ENCODE data around the gene SLC46A1. TPM values are rescaled to one million over a fixed set of nuclear protein-coding genes. Genes with fewer than 3 reads are reported as not detected.
A peak's percentile ranks its signal among the peaks of the same experiment; 100 is the strongest.

Gene SLC46A1
- total and polyA plus RNA-seq, 12 donors = 11.9 to 104 (median 46.3) TPM

GRCh38 chr17:28372945-28373274, 33.1 kb downstream of the SLC46A1 start:
- Histone ChIP-seq H3K9me3 (replicated peaks in 1 of 3) (no peaks in the 10 kb centered on the region), H3K27me3 (no peaks in the 10 kb centered on the region), H3K4me1 (replicated peaks in 1 of 2) (peaks cover 33 to 34% of the 10 kb centered on the region in 2 donors), H3K4me3 (peak overlapping the region in 1 of 4 donors; percentile 76), H3K36me3 (replicated peaks in 1 of 2) (no peaks in the 10 kb centered on the region), H3K27ac (no peak overlapping the region)
- no peak for DNase-seq
- TF ChIP-seq POLR2A (IDR thresholded peaks at IDR 0.05) (no peak), CTCF (IDR thresholded peaks at IDR 0.05) (no peak)
- WGBS, 4 donors = 89 to 97% (median 92%) methylated on average over 6 of the region's 6 CpGs
- intact Hi-C loops (cut with DNase I) = no loop called here

GRCh38 chr17:28372203-28372944, 33.6 kb downstream of the SLC46A1 start:
- peaks cover 33 to 34% of the 10 kb centered on the region in 2 donors for H3K4me1 ChIP-seq (replicated peaks in 1 of 2)
- intact Hi-C loops (cut with DNase I) = no loop called here
- H3K27ac ChIP-seq = peak overlapping the region in 4 of 5 donors; percentile 36 to 93 (median 85)
- TF ChIP-seq CTCF (IDR thresholded peaks at IDR 0.05) (no peak), POLR2A (IDR thresholded peaks at IDR 0.05) (peak; percentile 10 to 11)
- H3K9me3 ChIP-seq (replicated peaks in 1 of 3) = no peaks in the 10 kb centered on the region
- H3K36me3 ChIP-seq (replicated peaks in 1 of 2) = no peaks in the 10 kb centered on the region
- no peaks in the 10 kb centered on the region for H3K27me3 ChIP-seq
- 7 to 76% (median 19%) methylated on average over 6 to 53 of the region's 53 CpGs for WGBS, 4 donors
- peak in 6 of 7 donors; percentile 30 to 54 (median 51) for DNase-seq
- peak overlapping the region in 2 of 4 donors; percentile 12 to 76 for H3K4me3 ChIP-seq

GRCh38 chr17:28371245-28372202, 34.5 kb downstream of the SLC46A1 start, which contains the start of gene SARM1:
TSS of gene SARM1 (plus strand) at chr17:28371694. CDS start at chr17:28372033, 339 bp downstream.
- Histone ChIP-seq H3K27ac (peak within 1 kb of the TSS; percentile 63 to 93 (median 79)), H3K4me1 (replicated peaks in 1 of 2) (peaks cover 33 to 34% of the 10 kb centered on the region in 2 donors), H3K27me3 (no peaks in the 10 kb centered on the region), H3K9me3 (replicated peaks in 1 of 3) (no peaks in the 10 kb centered on the region), H3K4me3 (peak within 1 kb of the TSS in 2 of 4 donors; percentile 12 to 76), H3K36me3 (replicated peaks in 1 of 2) (no peaks in the 10 kb centered on the region)
- TF ChIP-seq POLR2A (IDR thresholded peaks at IDR 0.05) (peak in 1 of 2 donors; percentile 35), CTCF (IDR thresholded peaks at IDR 0.05) (no peak)
- WGBS, 4 donors = 0% methylated on average over 43 to 80 of the region's 80 CpGs
- DNase-seq = peak; percentile 89 to 97 (median 95)
- intact Hi-C loops (cut with DNase I) = no loop called here

- no peaks in the 10 kb centered on the region for H3K9me3 ChIP-seq (replicated peaks in 1 of 3)
- H3K27me3 ChIP-seq = no peaks in the 10 kb centered on the region
- peak overlapping the region in 1 of 4 donors; percentile 76 for H3K4me3 ChIP-seq
- H3K36me3 ChIP-seq (replicated peaks in 1 of 2) = no peaks in the 10 kb centered on the region
- intact Hi-C loops (cut with DNase I) = no loop called here
- WGBS, 4 donors = 65 to 81% (median 78%) methylated on average over 1 of the region's 1 CpG; no CpG with 5 or more reads in 1 of the 4 donors
- TF ChIP-seq CTCF (IDR thresholded peaks at IDR 0.05) = no peak
- no peak for TF ChIP-seq POLR2A (IDR thresholded peaks at IDR 0.05)
- H3K27ac ChIP-seq = peak overlapping the region; percentile 63 to 93 (median 79)
- H3K4me1 ChIP-seq (replicated peaks in 1 of 2) = peaks cover 33 to 34% of the 10 kb centered on the region in 2 donors
- no peak for DNase-seq
Observed at GRCh38 chr17:28370744-28371103, 35.3 kb downstream of the SLC46A1 start.
